Hepatocyte (in vitro differentiated cells): ENCODE data around the gene HSD17B1.

Experiments
- CTCF ChIP-seq: fragments of 200-600 bp; sonication (generic); IDR thresholded peaks from 2 replicates; pipeline ENCODE4 v1.5.1; 2016; ENCODE audit warnings: antibody characterized with exemption, mild to moderate bottlenecking; ENCODE audit not compliant: poor library complexity
- EZH2 ChIP-seq: fragments of 200-600 bp; sonication (generic); IDR thresholded peaks from 2 replicates; pipeline ENCODE4 v1.6.1; 2016; ENCODE audit warnings: antibody characterized with exemption, mild to moderate bottlenecking, borderline replicate concordance
- EZH2phosphoT487 ChIP-seq: fragments of 200-600 bp; sonication (generic); IDR thresholded peaks from one replicate; pipeline ENCODE4 v1.6.1; 2018; ENCODE audit warnings: antibody characterized with exemption, mild to moderate bottlenecking, low read depth, moderate library complexity; ENCODE audit not compliant: unreplicated experiment, severe bottlenecking

- no peak for TF ChIP-seq EZH2
- no peak for TF ChIP-seq CTCF
- TF ChIP-seq EZH2phosphoT487, result no peak
These were observed 45.1 kb upstream of the HSD17B1 start for GRCh38 chr17:42507671-42508070.
